ENCODE measurements around the gene SEC23B. TPM values are rescaled to one million over a fixed set of nuclear protein-coding genes. Genes with fewer than 3 reads are reported as not detected.

The SEC23B gene
- total and polyA plus RNA-seq, 2 experiments from 2014 or later: 27.2 to 66.6 TPM

DNA sequence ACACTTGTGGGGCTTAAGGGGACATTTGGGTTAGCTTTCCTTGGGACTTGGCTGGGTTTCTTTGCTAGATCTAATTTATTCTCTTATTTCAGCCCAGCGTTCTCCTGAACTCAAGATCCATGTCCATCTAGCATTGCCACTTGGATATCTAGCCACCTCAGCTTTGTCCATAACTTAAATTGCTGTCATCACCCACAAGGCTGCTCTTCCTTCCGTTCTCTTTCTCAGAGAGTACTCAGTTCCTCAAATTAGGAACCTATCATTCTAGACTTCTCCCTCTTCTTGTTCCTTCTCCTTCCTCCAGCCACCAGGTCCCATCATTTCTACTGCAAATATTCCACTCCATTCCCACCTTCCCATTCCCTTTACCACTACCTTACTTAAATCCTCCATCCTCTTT is 63.8 kb downstream of the SEC23B start:
- Mint-ChIP-seq H3K4me1 (no peaks in the 10 kb centered on the region), H3K36me3 (ENCODE audit: low read depth) (peaks cover 27% of the 10 kb centered on the region), H3K4me3 (no peak overlapping the region), H3K9me3 (no peaks in the 10 kb centered on the region; the same call in 1 of the 3 replicates), H3K27me3 (ENCODE audit: insufficient read depth, low read depth, poor library complexity) (peaks cover 4% of the 10 kb centered on the region), H3K27ac (no peak overlapping the region)
- Histone ChIP-seq H3K27me3 (ENCODE audit: insufficient read depth) (no peaks in the 10 kb centered on the region), H3K4me2 (no peak overlapping the region), H3K9me2 (ENCODE audit: insufficient read depth) (no peaks in the 10 kb centered on the region), H2AFZ (no peak overlapping the region), H3K36me3 (ENCODE audit: insufficient read depth) (peaks cover 6% of the 10 kb centered on the region; the same call in 1 of the 2 replicates), H3K4me1 (ENCODE audit: insufficient read depth) (peaks cover under 1% of the 10 kb centered on the region; the same call in 1 of the 2 replicates), H3K79me2 (replicated peaks; ENCODE audit: insufficient read depth) (peaks cover 15% of the 10 kb centered on the region), H4K20me1 (replicated peaks; ENCODE audit: insufficient read depth) (no peaks in the 10 kb centered on the region), H3F3A (replicated peaks; ENCODE audit: low read depth) (no peaks in the 10 kb centered on the region), H3K4me3 (no peak overlapping the region), H3K27ac (ENCODE audit: low read depth) (no peak overlapping the region)
- ATAC-seq (no peak), DNase-seq (ENCODE audit: low spot score) (no peak)
- TF ChIP-seq NANOG (IDR thresholded peaks at IDR 0.05; ENCODE audit: borderline replicate concordance) (no peak), POLR2AphosphoS5 (IDR thresholded peaks at IDR 0.05; ENCODE audit: low read depth) (no peak), EZH2phosphoT487 (IDR thresholded peaks at IDR 0.05; ENCODE audit: unreplicated experiment) (no peak), ZNF331 (CRISPR knock-in tag; IDR thresholded peaks at IDR 0.05; ENCODE audit: low read depth) (no peak), CREB1 (CRISPR knock-in tag; IDR thresholded peaks at IDR 0.05; ENCODE audit: low read depth) (no peak), EZH2 (IDR thresholded peaks at IDR 0.05; ENCODE audit: low read depth, unreplicated experiment) (no peak), JUNB (IDR thresholded peaks at IDR 0.05; ENCODE audit: unreplicated experiment) (no peak), ZNF114 (CRISPR knock-in tag; IDR thresholded peaks at IDR 0.05) (no peak), STAT1 (IDR thresholded peaks at IDR 0.05; ENCODE audit: unreplicated experiment) (no peak)
- TF ChIP-seq, protein P1, sequence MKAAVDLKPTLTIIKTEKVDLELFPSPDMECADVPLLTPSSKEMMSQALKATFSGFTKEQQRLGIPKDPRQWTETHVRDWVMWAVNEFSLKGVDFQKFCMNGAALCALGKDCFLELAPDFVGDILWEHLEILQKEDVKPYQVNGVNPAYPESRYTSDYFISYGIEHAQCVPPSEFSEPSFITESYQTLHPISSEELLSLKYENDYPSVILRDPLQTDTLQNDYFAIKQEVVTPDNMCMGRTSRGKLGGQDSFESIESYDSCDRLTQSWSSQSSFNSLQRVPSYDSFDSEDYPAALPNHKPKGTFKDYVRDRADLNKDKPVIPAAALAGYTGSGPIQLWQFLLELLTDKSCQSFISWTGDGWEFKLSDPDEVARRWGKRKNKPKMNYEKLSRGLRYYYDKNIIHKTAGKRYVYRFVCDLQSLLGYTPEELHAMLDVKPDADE (IDR thresholded peaks at IDR 0.05): no peak
- TF ChIP-seq, protein P2, sequence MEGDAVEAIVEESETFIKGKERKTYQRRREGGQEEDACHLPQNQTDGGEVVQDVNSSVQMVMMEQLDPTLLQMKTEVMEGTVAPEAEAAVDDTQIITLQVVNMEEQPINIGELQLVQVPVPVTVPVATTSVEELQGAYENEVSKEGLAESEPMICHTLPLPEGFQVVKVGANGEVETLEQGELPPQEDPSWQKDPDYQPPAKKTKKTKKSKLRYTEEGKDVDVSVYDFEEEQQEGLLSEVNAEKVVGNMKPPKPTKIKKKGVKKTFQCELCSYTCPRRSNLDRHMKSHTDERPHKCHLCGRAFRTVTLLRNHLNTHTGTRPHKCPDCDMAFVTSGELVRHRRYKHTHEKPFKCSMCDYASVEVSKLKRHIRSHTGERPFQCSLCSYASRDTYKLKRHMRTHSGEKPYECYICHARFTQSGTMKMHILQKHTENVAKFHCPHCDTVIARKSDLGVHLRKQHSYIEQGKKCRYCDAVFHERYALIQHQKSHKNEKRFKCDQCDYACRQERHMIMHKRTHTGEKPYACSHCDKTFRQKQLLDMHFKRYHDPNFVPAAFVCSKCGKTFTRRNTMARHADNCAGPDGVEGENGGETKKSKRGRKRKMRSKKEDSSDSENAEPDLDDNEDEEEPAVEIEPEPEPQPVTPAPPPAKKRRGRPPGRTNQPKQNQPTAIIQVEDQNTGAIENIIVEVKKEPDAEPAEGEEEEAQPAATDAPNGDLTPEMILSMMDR (conservative IDR thresholded peaks at IDR 0.05; ENCODE audit: low read depth in 2 of 2): no peak
- TF ChIP-seq, protein P3, sequence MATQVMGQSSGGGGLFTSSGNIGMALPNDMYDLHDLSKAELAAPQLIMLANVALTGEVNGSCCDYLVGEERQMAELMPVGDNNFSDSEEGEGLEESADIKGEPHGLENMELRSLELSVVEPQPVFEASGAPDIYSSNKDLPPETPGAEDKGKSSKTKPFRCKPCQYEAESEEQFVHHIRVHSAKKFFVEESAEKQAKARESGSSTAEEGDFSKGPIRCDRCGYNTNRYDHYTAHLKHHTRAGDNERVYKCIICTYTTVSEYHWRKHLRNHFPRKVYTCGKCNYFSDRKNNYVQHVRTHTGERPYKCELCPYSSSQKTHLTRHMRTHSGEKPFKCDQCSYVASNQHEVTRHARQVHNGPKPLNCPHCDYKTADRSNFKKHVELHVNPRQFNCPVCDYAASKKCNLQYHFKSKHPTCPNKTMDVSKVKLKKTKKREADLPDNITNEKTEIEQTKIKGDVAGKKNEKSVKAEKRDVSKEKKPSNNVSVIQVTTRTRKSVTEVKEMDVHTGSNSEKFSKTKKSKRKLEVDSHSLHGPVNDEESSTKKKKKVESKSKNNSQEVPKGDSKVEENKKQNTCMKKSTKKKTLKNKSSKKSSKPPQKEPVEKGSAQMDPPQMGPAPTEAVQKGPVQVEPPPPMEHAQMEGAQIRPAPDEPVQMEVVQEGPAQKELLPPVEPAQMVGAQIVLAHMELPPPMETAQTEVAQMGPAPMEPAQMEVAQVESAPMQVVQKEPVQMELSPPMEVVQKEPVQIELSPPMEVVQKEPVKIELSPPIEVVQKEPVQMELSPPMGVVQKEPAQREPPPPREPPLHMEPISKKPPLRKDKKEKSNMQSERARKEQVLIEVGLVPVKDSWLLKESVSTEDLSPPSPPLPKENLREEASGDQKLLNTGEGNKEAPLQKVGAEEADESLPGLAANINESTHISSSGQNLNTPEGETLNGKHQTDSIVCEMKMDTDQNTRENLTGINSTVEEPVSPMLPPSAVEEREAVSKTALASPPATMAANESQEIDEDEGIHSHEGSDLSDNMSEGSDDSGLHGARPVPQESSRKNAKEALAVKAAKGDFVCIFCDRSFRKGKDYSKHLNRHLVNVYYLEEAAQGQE (IDR thresholded peaks at IDR 0.05; ENCODE audit: unreplicated experiment): no peak
- TF ChIP-seq, protein P4, sequence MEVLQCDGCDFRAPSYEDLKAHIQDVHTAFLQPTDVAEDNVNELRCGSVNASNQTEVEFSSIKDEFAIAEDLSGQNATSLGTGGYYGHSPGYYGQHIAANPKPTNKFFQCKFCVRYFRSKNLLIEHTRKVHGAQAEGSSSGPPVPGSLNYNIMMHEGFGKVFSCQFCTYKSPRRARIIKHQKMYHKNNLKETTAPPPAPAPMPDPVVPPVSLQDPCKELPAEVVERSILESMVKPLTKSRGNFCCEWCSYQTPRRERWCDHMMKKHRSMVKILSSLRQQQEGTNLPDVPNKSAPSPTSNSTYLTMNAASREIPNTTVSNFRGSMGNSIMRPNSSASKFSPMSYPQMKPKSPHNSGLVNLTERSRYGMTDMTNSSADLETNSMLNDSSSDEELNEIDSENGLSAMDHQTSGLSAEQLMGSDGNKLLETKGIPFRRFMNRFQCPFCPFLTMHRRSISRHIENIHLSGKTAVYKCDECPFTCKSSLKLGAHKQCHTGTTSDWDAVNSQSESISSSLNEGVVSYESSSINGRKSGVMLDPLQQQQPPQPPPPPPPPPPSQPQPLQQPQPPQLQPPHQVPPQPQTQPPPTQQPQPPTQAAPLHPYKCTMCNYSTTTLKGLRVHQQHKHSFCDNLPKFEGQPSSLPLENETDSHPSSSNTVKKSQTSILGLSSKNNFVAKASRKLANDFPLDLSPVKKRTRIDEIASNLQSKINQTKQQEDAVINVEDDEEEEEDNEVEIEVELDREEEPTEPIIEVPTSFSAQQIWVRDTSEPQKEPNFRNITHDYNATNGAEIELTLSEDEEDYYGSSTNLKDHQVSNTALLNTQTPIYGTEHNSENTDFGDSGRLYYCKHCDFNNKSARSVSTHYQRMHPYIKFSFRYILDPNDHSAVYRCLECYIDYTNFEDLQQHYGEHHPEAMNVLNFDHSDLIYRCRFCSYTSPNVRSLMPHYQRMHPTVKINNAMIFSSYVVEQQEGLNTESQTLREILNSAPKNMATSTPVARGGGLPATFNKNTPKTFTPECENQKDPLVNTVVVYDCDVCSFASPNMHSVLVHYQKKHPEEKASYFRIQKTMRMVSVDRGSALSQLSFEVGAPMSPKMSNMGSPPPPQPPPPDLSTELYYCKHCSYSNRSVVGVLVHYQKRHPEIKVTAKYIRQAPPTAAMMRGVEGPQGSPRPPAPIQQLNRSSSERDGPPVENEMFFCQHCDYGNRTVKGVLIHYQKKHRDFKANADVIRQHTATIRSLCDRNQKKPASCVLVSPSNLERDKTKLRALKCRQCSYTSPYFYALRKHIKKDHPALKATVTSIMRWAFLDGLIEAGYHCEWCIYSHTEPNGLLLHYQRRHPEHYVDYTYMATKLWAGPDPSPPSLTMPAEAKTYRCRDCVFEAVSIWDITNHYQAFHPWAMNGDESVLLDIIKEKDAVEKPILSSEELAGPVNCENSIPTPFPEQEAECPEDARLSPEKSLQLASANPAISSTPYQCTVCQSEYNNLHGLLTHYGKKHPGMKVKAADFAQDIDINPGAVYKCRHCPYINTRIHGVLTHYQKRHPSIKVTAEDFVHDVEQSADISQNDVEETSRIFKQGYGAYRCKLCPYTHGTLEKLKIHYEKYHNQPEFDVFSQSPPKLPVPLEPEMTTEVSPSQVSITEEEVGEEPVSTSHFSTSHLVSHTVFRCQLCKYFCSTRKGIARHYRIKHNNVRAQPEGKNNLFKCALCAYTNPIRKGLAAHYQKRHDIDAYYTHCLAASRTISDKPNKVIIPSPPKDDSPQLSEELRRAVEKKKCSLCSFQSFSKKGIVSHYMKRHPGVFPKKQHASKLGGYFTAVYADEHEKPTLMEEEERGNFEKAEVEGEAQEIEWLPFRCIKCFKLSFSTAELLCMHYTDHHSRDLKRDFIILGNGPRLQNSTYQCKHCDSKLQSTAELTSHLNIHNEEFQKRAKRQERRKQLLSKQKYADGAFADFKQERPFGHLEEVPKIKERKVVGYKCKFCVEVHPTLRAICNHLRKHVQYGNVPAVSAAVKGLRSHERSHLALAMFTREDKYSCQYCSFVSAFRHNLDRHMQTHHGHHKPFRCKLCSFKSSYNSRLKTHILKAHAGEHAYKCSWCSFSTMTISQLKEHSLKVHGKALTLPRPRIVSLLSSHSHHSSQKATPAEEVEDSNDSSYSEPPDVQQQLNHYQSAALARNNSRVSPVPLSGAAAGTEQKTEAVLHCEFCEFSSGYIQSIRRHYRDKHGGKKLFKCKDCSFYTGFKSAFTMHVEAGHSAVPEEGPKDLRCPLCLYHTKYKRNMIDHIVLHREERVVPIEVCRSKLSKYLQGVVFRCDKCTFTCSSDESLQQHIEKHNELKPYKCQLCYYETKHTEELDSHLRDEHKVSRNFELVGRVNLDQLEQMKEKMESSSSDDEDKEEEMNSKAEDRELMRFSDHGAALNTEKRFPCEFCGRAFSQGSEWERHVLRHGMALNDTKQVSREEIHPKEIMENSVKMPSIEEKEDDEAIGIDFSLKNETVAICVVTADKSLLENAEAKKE (CRISPR knock-in tag; IDR thresholded peaks at IDR 0.05): no peak

Measured in GM23338 (cell line).